ENCODE results near the gene KLF15.

Gene KLF15

GRCh38 chr3:126304291-126304690, 52.9 kb downstream of the KLF15 start:
- DNase-seq, result no peak

- no peak for DNase-seq
These were observed 53.9 kb downstream of the KLF15 start for GRCh38 chr3:126303272-126303671.

- DNase-seq, result no peak
These were observed 56.3 kb downstream of the KLF15 start for GRCh38 chr3:126300761-126301481.

- no peak for DNase-seq
These were observed 57.0 kb downstream of the KLF15 start for GRCh38 chr3:126300001-126300760.

- DNase-seq, result no peak
These were observed 61.7 kb downstream of the KLF15 start for GRCh38 chr3:126295407-126295939.

GRCh38 chr3:126294211-126294808, 62.9 kb downstream of the KLF15 start:
- no peak for DNase-seq

- no peak for DNase-seq
These were observed 63.7 kb downstream of the KLF15 start for GRCh38 chr3:126293370-126294082.
